Esophagus muscularis mucosa (tissue), 3 donors: Measurements from ENCODE around the gene ASB14.

Source experiments
- CTCF ChIP-seq, 3 experiments: fragments of 200-600 bp in 2 of 3; fragments of 450-650 bp in 1 of 3; sonication (generic) in 2 of 3; IDR thresholded peaks; one replicate each; pipeline ENCODE4 v1.5.1; 2017 to 2019; ENCODE audit warnings: antibody characterized with exemption in 3 of 3, mild to moderate bottlenecking in 2 of 3, moderate library complexity in 1 of 3
- POLR2A ChIP-seq: fragments of 450-650 bp; IDR thresholded peaks from one replicate; pipeline ENCODE4 v1.6.1; 2017; ENCODE audit warnings: antibody characterized with exemption, moderate library complexity, mild to moderate bottlenecking, low read depth

GRCh38 chr3:57268416-57268815, 24.1 kb downstream of the ASB14 start:
- TF ChIP-seq CTCF (IDR thresholded peaks at IDR 0.05) (no peak), POLR2A (no peak)
